HepG2 (cell line): Measurements from ENCODE around the gene CNNM3. TPM values are rescaled to one million over a fixed set of nuclear protein-coding genes. Genes with fewer than 3 reads are reported as not detected.

ENCODE experiments used
- ASH2L ChIP-seq: fragments of 300-600, 200-600 bp; sonication (generic); IDR thresholded peaks from 2 replicates; pipeline ENCODE4 v1.7.0; 2017; ENCODE audit warnings: low read depth, mild to moderate bottlenecking, moderate library complexity, mixed read lengths, low read length; ENCODE audit not compliant: insufficient read length
- CEBPG ChIP-seq: IDR thresholded peaks from 2 replicates; pipeline ENCODE4 v1.6.1; 2016
- EP300 ChIP-seq, 3 experiments: sonication (generic) in 1 of 3; formaldehyde crosslinking in 1 of 3; IDR thresholded peaks; 2 replicates each; pipeline versions ENCODE4 v1.5.1 to v1.6.1; 2011 to 2020; ENCODE audit warnings: low read depth in 2 of 3, low read length in 2 of 3, borderline replicate concordance in 1 of 3, improper control_type of control experiment in 1 of 3, mild to moderate bottlenecking in 1 of 3, missing genetic modification reagents in 1 of 3, moderate library complexity in 1 of 3
- GATA4 ChIP-seq: sonication (generic); IDR thresholded peaks from 2 replicates; pipeline ENCODE4 v1.6.1; 2016; ENCODE audit warnings: antibody characterized with exemption, low read depth, borderline replicate concordance
- KDM2A ChIP-seq: sonication (generic); formaldehyde crosslinking; IDR thresholded peaks from 2 replicates; pipeline ENCODE4 v1.4.0; 2020; ENCODE audit warnings: low read depth, missing genetic modification reagents, borderline replicate concordance
- NONO ChIP-seq, 2 experiments: fragments of 450-650 bp in 1 of 2; sonication (generic) in 1 of 2; formaldehyde crosslinking in 1 of 2; IDR thresholded peaks in 1 of 2; conservative IDR thresholded peaks in 1 of 2; 2 replicates each; pipeline versions ENCODE4 v1.6.1 to v1.8.0; 2017 to 2022; ENCODE audit warnings: mild to moderate bottlenecking in 1 of 2, missing genetic modification reagents in 1 of 2, moderate library complexity in 1 of 2
- PHF21A ChIP-seq: sonication (generic); formaldehyde crosslinking; IDR thresholded peaks from 2 replicates; pipeline ENCODE4 v1.5.0; 2020; ENCODE audit warnings: mild to moderate bottlenecking, missing genetic modification reagents
- PTBP1 ChIP-seq: fragments of 200-400 bp; formaldehyde crosslinking; IDR thresholded peaks from 2 replicates; pipeline ENCODE4 v1.6.1; 2018; ENCODE audit warnings: low read length, low read depth; ENCODE audit not compliant: poor library complexity, severe bottlenecking
- RBM22 ChIP-seq: fragments of 200-400 bp; formaldehyde crosslinking; optimal IDR thresholded peaks from 2 replicates; pipeline ENCODE3; 2017; ENCODE audit warnings: mild to moderate bottlenecking, low read length, moderate library complexity
- REL ChIP-seq: sonication (generic); formaldehyde crosslinking; conservative IDR thresholded peaks from 2 replicates; pipeline ENCODE4 v1.8.0; 2022; ENCODE audit warnings: mild to moderate bottlenecking, missing genetic modification reagents, moderate library complexity
- SP4 ChIP-seq: sonication (generic); formaldehyde crosslinking; IDR thresholded peaks from 2 replicates; pipeline ENCODE4 v1.8.1; 2023; ENCODE audit warnings: mild to moderate bottlenecking, missing genetic modification reagents
- TFE3 ChIP-seq: IDR thresholded peaks from 2 replicates; pipeline ENCODE4 v1.6.1; 2016
- ZNF354B ChIP-seq: sonication (generic); formaldehyde crosslinking; IDR thresholded peaks from 2 replicates; pipeline ENCODE4 v1.8.0; 2022; ENCODE audit warnings: mild to moderate bottlenecking, missing genetic modification reagents
- ZNF563 ChIP-seq: sonication (generic); formaldehyde crosslinking; IDR thresholded peaks from 2 replicates; pipeline ENCODE4 v1.8.0; 2022; ENCODE audit warnings: mild to moderate bottlenecking, moderate library complexity, missing genetic modification reagents
- ZNF598 ChIP-seq: sonication (generic); formaldehyde crosslinking; IDR thresholded peaks from 2 replicates; pipeline ENCODE4 v1.5.1; 2020; ENCODE audit warnings: mild to moderate bottlenecking, missing genetic modification reagents, borderline replicate concordance
- ZSCAN29 ChIP-seq: sonication (generic); formaldehyde crosslinking; conservative IDR thresholded peaks from 2 replicates; pipeline ENCODE4 v1.4.0; 2020; ENCODE audit warnings: mild to moderate bottlenecking, missing genetic modification reagents
- polyA plus RNA-seq, 8 experiments: library from polyadenylated mRNA; depleted of rRNA in 3 of 8; stranded (reverse) in 7 of 8; unstranded in 1 of 8; fragments of >200 nt; fragmentation: Illumina TruSeq in 4 of 8; extraction: Trizol in 4 of 8; gene quantifications; 2 replicates each; pipeline versions ENCODE4 v1.2.1 to v1.2.3, GENCODE V29; 2011 to 2016; ENCODE audit warnings: low read depth in 4 of 8, missing spikeins in 1 of 8, mixed read lengths in 1 of 8; ENCODE audit not compliant: insufficient read depth in 1 of 8
- total RNA-seq, 5 experiments: library from RNA; depleted of rRNA; stranded (reverse); fragments of >200 nt; fragmentation: Illumina TruSeq; extraction: Trizol; gene quantifications; 2 replicates each; pipeline ENCODE4 v1.2.3, GENCODE V29; 2016; ENCODE audit warnings: low read depth in 1 of 5
- TF ChIP-seq, protein P1 (sequence below): sonication (generic); formaldehyde crosslinking; IDR thresholded peaks from 2 replicates; pipeline ENCODE4 v1.9.0; 2022; ENCODE audit warnings: low read depth, missing genetic modification reagents
- TF ChIP-seq, protein P2 (sequence below): sonication (generic); formaldehyde crosslinking; IDR thresholded peaks from 2 replicates; pipeline ENCODE4 v1.4.0; 2020; ENCODE audit warnings: missing genetic modification reagents, borderline replicate concordance
- TF ChIP-seq, protein P3 (sequence below): sonication (generic); formaldehyde crosslinking; IDR thresholded peaks from 2 replicates; pipeline ENCODE4 v1.5.0; 2020; ENCODE audit warnings: mild to moderate bottlenecking, missing genetic modification reagents, moderate library complexity
- TF ChIP-seq, protein P4 (sequence below): sonication (generic); formaldehyde crosslinking; IDR thresholded peaks from 2 replicates; pipeline ENCODE4 v1.5.1; 2020; ENCODE audit warnings: mild to moderate bottlenecking, missing genetic modification reagents, borderline replicate concordance

The CNNM3 gene
- total and polyA plus RNA-seq, 2 of the 13 experiments (the other 11 are each of a cell fraction or from before 2014, with no cell fraction given), result 21.2 to 27.9 TPM

GRCh38 chr2:96819128-96819875, 3.2 kb downstream of the CNNM3 start (continued):
- TF ChIP-seq GATA4 (peak; percentile 96; the same call in 1 of the 2 replicates), ZNF354B (CRISPR knock-in tag) (no peak), ZNF563 (CRISPR knock-in tag) (0 out of 2 replicates have a peak, but pooled peaks have one; percentile 11), ZSCAN29 (peak; percentile 91; the same call in 1 of the 2 replicates), KDM2A (CRISPR knock-in tag) (peak; percentile 89), ASH2L (peak; percentile 89), PHF21A (CRISPR knock-in tag) (peak; percentile 99), EP300 (IDR thresholded peaks at IDR 0.05; ENCODE audit: low read depth in 2 of 2, low read length in 2 of 2) (peak; percentile 88 to 94), EP300 (CRISPR knock-in tag; IDR thresholded peaks at IDR 0.05; ENCODE audit: borderline replicate concordance) (peak; percentile 88; the same call in 1 of the 2 replicates), ZNF598 (CRISPR knock-in tag) (no peak), TFE3 (peak; percentile 76), CEBPG (CRISPR knock-in tag) (peak; percentile 79), PTBP1 (no peak), NONO (IDR thresholded peaks at IDR 0.05) (no peak), NONO (CRISPR knock-in tag; conservative IDR thresholded peaks at IDR 0.05) (peak; percentile 94), RBM22 (peak; percentile 94), REL (CRISPR knock-in tag) (no peak), SP4 (CRISPR knock-in tag) (0 out of 2 replicates have a peak, but pooled peaks have one; percentile 81)
- TF ChIP-seq, protein P1, sequence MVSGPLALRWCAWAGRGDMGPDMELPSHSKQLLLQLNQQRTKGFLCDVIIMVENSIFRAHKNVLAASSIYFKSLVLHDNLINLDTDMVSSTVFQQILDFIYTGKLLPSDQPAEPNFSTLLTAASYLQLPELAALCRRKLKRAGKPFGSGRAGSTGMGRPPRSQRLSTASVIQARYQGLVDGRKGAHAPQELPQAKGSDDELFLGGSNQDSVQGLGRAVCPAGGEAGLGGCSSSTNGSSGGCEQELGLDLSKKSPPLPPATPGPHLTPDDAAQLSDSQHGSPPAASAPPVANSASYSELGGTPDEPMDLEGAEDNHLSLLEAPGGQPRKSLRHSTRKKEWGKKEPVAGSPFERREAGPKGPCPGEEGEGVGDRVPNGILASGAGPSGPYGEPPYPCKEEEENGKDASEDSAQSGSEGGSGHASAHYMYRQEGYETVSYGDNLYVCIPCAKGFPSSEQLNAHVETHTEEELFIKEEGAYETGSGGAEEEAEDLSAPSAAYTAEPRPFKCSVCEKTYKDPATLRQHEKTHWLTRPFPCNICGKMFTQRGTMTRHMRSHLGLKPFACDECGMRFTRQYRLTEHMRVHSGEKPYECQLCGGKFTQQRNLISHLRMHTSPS, result peak; percentile 88
- TF ChIP-seq, protein P2, sequence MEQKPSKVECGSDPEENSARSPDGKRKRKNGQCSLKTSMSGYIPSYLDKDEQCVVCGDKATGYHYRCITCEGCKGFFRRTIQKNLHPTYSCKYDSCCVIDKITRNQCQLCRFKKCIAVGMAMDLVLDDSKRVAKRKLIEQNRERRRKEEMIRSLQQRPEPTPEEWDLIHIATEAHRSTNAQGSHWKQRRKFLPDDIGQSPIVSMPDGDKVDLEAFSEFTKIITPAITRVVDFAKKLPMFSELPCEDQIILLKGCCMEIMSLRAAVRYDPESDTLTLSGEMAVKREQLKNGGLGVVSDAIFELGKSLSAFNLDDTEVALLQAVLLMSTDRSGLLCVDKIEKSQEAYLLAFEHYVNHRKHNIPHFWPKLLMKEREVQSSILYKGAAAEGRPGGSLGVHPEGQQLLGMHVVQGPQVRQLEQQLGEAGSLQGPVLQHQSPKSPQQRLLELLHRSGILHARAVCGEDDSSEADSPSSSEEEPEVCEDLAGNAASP (CRISPR knock-in tag), result peak; percentile 99
- TF ChIP-seq, protein P3, sequence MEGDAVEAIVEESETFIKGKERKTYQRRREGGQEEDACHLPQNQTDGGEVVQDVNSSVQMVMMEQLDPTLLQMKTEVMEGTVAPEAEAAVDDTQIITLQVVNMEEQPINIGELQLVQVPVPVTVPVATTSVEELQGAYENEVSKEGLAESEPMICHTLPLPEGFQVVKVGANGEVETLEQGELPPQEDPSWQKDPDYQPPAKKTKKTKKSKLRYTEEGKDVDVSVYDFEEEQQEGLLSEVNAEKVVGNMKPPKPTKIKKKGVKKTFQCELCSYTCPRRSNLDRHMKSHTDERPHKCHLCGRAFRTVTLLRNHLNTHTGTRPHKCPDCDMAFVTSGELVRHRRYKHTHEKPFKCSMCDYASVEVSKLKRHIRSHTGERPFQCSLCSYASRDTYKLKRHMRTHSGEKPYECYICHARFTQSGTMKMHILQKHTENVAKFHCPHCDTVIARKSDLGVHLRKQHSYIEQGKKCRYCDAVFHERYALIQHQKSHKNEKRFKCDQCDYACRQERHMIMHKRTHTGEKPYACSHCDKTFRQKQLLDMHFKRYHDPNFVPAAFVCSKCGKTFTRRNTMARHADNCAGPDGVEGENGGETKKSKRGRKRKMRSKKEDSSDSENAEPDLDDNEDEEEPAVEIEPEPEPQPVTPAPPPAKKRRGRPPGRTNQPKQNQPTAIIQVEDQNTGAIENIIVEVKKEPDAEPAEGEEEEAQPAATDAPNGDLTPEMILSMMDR, result peak; percentile 62
- TF ChIP-seq, protein P4, sequence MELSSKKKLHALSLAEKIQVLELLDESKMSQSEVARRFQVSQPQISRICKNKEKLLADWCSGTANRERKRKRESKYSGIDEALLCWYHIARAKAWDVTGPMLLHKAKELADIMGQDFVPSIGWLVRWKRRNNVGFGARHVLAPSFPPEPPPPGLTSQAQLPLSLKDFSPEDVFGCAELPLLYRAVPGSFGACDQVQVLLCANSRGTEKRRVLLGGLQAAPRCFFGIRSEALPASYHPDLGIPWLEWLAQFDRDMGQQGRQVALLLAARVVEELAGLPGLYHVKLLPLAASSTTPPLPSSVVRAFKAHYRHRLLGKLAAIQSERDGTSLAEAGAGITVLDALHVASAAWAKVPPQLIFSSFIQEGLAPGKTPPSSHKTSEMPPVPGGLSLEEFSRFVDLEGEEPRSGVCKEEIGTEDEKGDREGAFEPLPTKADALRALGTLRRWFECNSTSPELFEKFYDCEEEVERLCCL, result no peak
